Measurements from ENCODE around the gene PDE4D. TPM values are rescaled to one million over a fixed set of nuclear protein-coding genes. Genes with fewer than 3 reads are reported as not detected.
"Not testable (repeated sequence)": the region's sequence is repeated elsewhere in the genome, so short reads cannot be mapped to it uniquely, and the experiment has no call there.

The PDE4D gene
- polyA plus RNA-seq, 4 donors: 20.9 to 26.9 (median 24.2) TPM

- no peak for DNase-seq (ENCODE audit: low read depth in 4 of 4, low spot score in 3 of 4)
These were observed 302.4 kb downstream of the PDE4D start for GRCh38 chr5:59591162-59591561.

GRCh38 chr5:59588922-59589321 lies 304.6 kb downstream of the PDE4D start:
- no peak for DNase-seq (ENCODE audit: low read depth in 4 of 4, low spot score in 3 of 4)

- DNase-seq (ENCODE audit: low read depth in 4 of 4, low spot score in 3 of 4): peak; percentile 49 to 71 (median 61)
These were observed 305.8 kb downstream of the PDE4D start for GRCh38 chr5:59587489-59588337.

GRCh38 chr5:59586841-59587240 lies 306.7 kb downstream of the PDE4D start:
- no peak for DNase-seq (ENCODE audit: low read depth in 4 of 4, low spot score in 3 of 4)

GRCh38 chr5:59584858-59585846 lies 308.4 kb downstream of the PDE4D start:
- no peak for DNase-seq (ENCODE audit: low read depth in 4 of 4, low spot score in 3 of 4)

GRCh38 chr5:59583810-59584562 lies 309.5 kb downstream of the PDE4D start:
- DNase-seq (ENCODE audit: low read depth in 4 of 4, low spot score in 3 of 4): no peak

GRCh38 chr5:59583151-59583809 lies 310.2 kb downstream of the PDE4D start:
- DNase-seq (ENCODE audit: low read depth in 4 of 4, low spot score in 3 of 4): no peak

- no peak for DNase-seq (ENCODE audit: low read depth in 4 of 4, low spot score in 3 of 4)
These were observed 310.8 kb downstream of the PDE4D start for GRCh38 chr5:59582746-59583145.

GRCh38 chr5:59579824-59580167 lies 313.7 kb downstream of the PDE4D start:
- no peak for DNase-seq (ENCODE audit: low read depth in 4 of 4, low spot score in 3 of 4)

- DNase-seq (ENCODE audit: low read depth in 4 of 4, low spot score in 3 of 4): no peak
These were observed 314.3 kb downstream of the PDE4D start for GRCh38 chr5:59579101-59579823.

GRCh38 chr5:59577485-59577884 lies 316.0 kb downstream of the PDE4D start:
- no peak for DNase-seq (ENCODE audit: low read depth in 4 of 4, low spot score in 3 of 4)

GRCh38 chr5:59575648-59576445 lies 317.7 kb downstream of the PDE4D start:
- no peak for DNase-seq (ENCODE audit: low read depth in 4 of 4, low spot score in 3 of 4)

- DNase-seq (ENCODE audit: low read depth in 4 of 4, low spot score in 3 of 4): not testable (repeated sequence)
These were observed 320.0 kb downstream of the PDE4D start for GRCh38 chr5:59573509-59573908.

- no peak for DNase-seq (ENCODE audit: low read depth in 4 of 4, low spot score in 3 of 4)
These were observed 322.5 kb downstream of the PDE4D start for GRCh38 chr5:59571067-59571466.

- DNase-seq (ENCODE audit: low read depth in 4 of 4, low spot score in 3 of 4): no peak
These were observed 323.8 kb downstream of the PDE4D start for GRCh38 chr5:59569608-59570334.

GRCh38 chr5:59569158-59569557 lies 324.4 kb downstream of the PDE4D start:
- no peak for DNase-seq (ENCODE audit: low read depth in 4 of 4, low spot score in 3 of 4)

- no peak for DNase-seq (ENCODE audit: low read depth in 4 of 4, low spot score in 3 of 4)
These were observed 325.4 kb downstream of the PDE4D start for GRCh38 chr5:59568161-59568560.

- DNase-seq (ENCODE audit: low read depth in 4 of 4, low spot score in 3 of 4): no peak
These were observed 328.0 kb downstream of the PDE4D start for GRCh38 chr5:59565551-59565950.
